Measurements from ENCODE around the gene TMEM25. TPM values are rescaled to one million over a fixed set of nuclear protein-coding genes. Genes with fewer than 3 reads are reported as not detected.

The TMEM25 gene
- total and polyA plus RNA-seq, 4 donors, result 8.8 to 32.0 (median 17.2) TPM

DNA sequence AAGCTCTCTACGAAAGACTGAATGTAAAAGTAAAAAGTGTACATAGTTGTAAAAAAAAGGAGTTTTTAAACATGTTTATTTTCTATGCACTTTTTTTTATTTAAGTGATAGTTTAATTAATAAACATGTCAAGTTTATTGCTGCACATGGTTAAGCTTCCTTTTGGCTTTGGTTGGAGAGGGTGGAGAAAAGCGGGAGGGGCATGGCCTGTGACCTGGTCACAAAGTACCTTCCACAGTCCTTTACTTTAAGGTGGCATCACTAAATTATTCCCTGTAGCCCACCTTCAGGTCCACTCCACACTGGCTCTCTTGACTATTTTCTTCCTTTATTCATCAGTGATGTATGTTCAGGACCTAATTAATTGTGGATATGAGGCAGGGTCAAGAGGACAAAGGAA is 4.3 kb upstream of the TMEM25 start:
- H3K4me1 ChIP-seq (ENCODE audit: control insufficient read depth in 5 of 5, insufficient read depth in 5 of 5, low read length in 5 of 5), result peaks cover 0 to 12% (median 0%) of the 10 kb centered on the region in 5 donors
- TF ChIP-seq, protein P1, sequence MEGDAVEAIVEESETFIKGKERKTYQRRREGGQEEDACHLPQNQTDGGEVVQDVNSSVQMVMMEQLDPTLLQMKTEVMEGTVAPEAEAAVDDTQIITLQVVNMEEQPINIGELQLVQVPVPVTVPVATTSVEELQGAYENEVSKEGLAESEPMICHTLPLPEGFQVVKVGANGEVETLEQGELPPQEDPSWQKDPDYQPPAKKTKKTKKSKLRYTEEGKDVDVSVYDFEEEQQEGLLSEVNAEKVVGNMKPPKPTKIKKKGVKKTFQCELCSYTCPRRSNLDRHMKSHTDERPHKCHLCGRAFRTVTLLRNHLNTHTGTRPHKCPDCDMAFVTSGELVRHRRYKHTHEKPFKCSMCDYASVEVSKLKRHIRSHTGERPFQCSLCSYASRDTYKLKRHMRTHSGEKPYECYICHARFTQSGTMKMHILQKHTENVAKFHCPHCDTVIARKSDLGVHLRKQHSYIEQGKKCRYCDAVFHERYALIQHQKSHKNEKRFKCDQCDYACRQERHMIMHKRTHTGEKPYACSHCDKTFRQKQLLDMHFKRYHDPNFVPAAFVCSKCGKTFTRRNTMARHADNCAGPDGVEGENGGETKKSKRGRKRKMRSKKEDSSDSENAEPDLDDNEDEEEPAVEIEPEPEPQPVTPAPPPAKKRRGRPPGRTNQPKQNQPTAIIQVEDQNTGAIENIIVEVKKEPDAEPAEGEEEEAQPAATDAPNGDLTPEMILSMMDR (IDR thresholded peaks at IDR 0.05; ENCODE audit: control extremely low read depth, extremely low read depth), result no peak
- H3K9me3 ChIP-seq (ENCODE audit: control insufficient read depth in 4 of 4, insufficient read depth in 3 of 4, low read length in 3 of 4), result no peaks in the 10 kb centered on the region
- H3K4me3 ChIP-seq, result no peak overlapping the region
- DNase-seq (no peak), ATAC-seq (ENCODE audit: insufficient read depth, low FRiP score) (no peak)
- no peaks in the 10 kb centered on the region for H3K27me3 ChIP-seq (ENCODE audit: control insufficient read depth in 3 of 3, insufficient read depth in 3 of 3, low read length in 2 of 3)
- WGBS, 2 donors, result 79 to 83% methylated on average over 2 of the region's 2 CpGs
- peaks cover 8 to 28% (median 22%) of the 10 kb centered on the region in 4 donors for H3K36me3 ChIP-seq (ENCODE audit: control insufficient read depth in 4 of 4, insufficient read depth in 4 of 4, low read length in 4 of 4)
- no peak overlapping the region for H3K27ac ChIP-seq (ENCODE audit: low read depth in 1 of 2, low read length in 1 of 2)
- H3K9ac ChIP-seq (ENCODE audit: insufficient read depth in 1 of 2, low read length in 2 of 2), result no peak overlapping the region

DNA sequence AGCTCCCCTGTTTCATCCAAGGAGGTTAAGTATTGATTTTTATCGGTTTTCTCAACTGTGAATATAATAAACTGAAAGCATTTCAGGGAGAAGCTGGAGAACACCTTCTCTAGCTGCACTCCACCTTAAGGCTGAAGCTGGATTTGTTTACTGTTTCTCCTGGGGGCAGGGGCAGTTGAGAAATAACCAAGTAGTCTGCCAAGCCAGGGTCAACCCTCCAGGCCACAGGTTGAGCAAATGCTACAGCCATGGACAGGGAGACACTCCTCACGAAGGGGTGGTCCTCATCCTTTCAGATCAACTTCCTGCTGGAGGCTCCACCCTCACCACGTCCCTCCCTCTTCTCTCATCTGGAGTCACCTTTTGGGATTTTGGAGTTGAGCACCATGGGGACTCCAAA is 3.9 kb upstream of the TMEM25 start, which contains the start of gene TTC36:
TSS of gene TTC36 (plus strand) at position 366 of the 400 bp plus-strand sequence. CDS start at position 387, 21 bp downstream.
- Histone ChIP-seq H3K4me1 (ENCODE audit: control insufficient read depth in 5 of 5, insufficient read depth in 5 of 5, low read length in 5 of 5) (peaks cover 0 to 13% (median 0%) of the 10 kb centered on the region in 5 donors), H3K36me3 (ENCODE audit: control insufficient read depth in 4 of 4, insufficient read depth in 4 of 4, low read length in 4 of 4) (peaks cover 5 to 24% (median 18%) of the 10 kb centered on the region in 4 donors), H3K27ac (ENCODE audit: low read depth in 1 of 2, low read length in 1 of 2) (no peak within 1 kb of the TSS), H3K27me3 (ENCODE audit: control insufficient read depth in 3 of 3, insufficient read depth in 3 of 3, low read length in 2 of 3) (no peaks in the 10 kb centered on the region), H3K9me3 (ENCODE audit: control insufficient read depth in 4 of 4, insufficient read depth in 3 of 4, low read length in 3 of 4) (no peaks in the 10 kb centered on the region), H3K4me3 (no peak within 1 kb of the TSS), H3K9ac (ENCODE audit: insufficient read depth in 1 of 2, low read length in 2 of 2) (no peak within 1 kb of the TSS)
- 46 to 52% methylated on average over 3 of the region's 3 CpGs for whole genome bisulfite sequencing, 2 donors
- ATAC-seq (ENCODE audit: insufficient read depth, low FRiP score) (no peak), DNase-seq (no peak)
- TF ChIP-seq, protein P1 (IDR thresholded peaks at IDR 0.05; ENCODE audit: control extremely low read depth, extremely low read depth), result no peak

DNA sequence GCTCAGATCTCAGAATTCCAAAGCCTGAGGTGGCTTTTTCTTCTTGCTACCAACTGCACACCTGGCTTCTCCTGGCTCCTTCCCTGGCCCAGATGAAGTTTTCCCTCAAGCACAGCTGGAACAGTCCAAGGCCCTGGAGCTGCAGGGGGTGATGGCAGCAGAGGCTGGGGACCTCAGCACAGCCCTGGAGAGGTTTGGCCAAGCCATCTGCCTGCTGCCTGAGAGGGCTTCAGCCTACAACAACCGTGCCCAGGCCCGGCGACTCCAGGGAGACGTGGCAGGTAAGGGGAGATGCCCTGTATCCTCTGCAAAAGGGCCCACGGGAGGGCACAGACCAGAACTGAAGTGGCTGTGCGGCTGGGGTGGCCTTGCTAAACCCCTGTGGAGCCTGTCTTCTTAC is 2.5 kb upstream of the TMEM25 start:
- ATAC-seq (ENCODE audit: insufficient read depth, low FRiP score) (no peak), DNase-seq (no peak)
- 90 to 92% methylated on average over 6 of the region's 6 CpGs for WGBS, 2 donors
- TF ChIP-seq, protein P1 (IDR thresholded peaks at IDR 0.05; ENCODE audit: control extremely low read depth, extremely low read depth), result no peak
- Histone ChIP-seq H3K36me3 (ENCODE audit: control insufficient read depth in 4 of 4, insufficient read depth in 4 of 4, low read length in 4 of 4) (peaks cover 0 to 11% (median 9%) of the 10 kb centered on the region in 4 donors), H3K27ac (ENCODE audit: low read depth in 1 of 2, low read length in 1 of 2) (no peak overlapping the region), H3K9me3 (ENCODE audit: control insufficient read depth in 4 of 4, insufficient read depth in 3 of 4, low read length in 3 of 4) (no peaks in the 10 kb centered on the region), H3K9ac (ENCODE audit: insufficient read depth in 1 of 2, low read length in 2 of 2) (no peak overlapping the region), H3K27me3 (ENCODE audit: control insufficient read depth in 3 of 3, insufficient read depth in 3 of 3, low read length in 2 of 3) (no peaks in the 10 kb centered on the region), H3K4me3 (no peak overlapping the region), H3K4me1 (ENCODE audit: control insufficient read depth in 5 of 5, insufficient read depth in 5 of 5, low read length in 5 of 5) (peaks cover 0 to 13% (median 0%) of the 10 kb centered on the region in 5 donors)

Data from lung (tissue), 12 donors.